Activated T-helper 1 cell treated with anti-CD3 and anti-CD28 coated beads, Interleukin-12 subunit alpha, Interleukin-12 subunit beta, Interleukin-2, Interleukin-4 antibody, amounts not matched to agents 30 ng/mL and 10 ng/mL and 1 ng/mL, durations not matched to agents 14 hours and 24 hours and 36 hours (primary cell): ENCODE measurements around the gene CPA2. TPM values are rescaled to one million over a fixed set of nuclear protein-coding genes. Genes with fewer than 3 reads are reported as not detected.
"Not testable (repeated sequence)": the region's sequence is repeated elsewhere in the genome, so short reads cannot be mapped to it uniquely, and the experiment has no call there.

Experiments used
- DNase-seq: peaks from one replicate; pipeline ENCODE4 v3.0.0; 2021; ENCODE audit warnings: low spot score
- H3K27ac Mint-ChIP-seq: one replicate; pipeline ENCODE4 v1.8.0; 2021; ENCODE audit warnings: mild to moderate bottlenecking, mixed read lengths
- H3K27me3 Mint-ChIP-seq: one replicate; pipeline ENCODE4 v1.8.0; 2022; ENCODE audit warnings: mild to moderate bottlenecking, moderate library complexity, mixed read lengths; ENCODE audit not compliant: insufficient read depth
- H3K36me3 Mint-ChIP-seq: one replicate; pipeline ENCODE4 v1.8.0; 2021; ENCODE audit warnings: low read depth, mixed read lengths
- H3K4me1 Mint-ChIP-seq: one replicate; pipeline ENCODE4 v1.8.0; 2021; ENCODE audit warnings: low read depth, mixed read lengths
- H3K4me3 Mint-ChIP-seq: one replicate; pipeline ENCODE4 v1.8.0; 2021; ENCODE audit warnings: mild to moderate bottlenecking, moderate library complexity, mixed read lengths
- H3K9me3 Mint-ChIP-seq: one replicate; pipeline ENCODE4 v1.8.0; 2021; ENCODE audit warnings: mixed read lengths
- intact Hi-C: fragments of 100-400 bp; cut with micrococcal nuclease; formaldehyde crosslinking; loops from one replicate; pipeline ENCODE4 v1.15.1; 2024
- total RNA-seq: library from RNA; stranded (reverse); gene quantifications from 2 replicates; pipeline ENCODE4 v1.2.3, GENCODE V29; 2022

The CPA2 gene
- total RNA-seq = not detected in 2 replicates

GRCh38 chr7:130266258-130266960 is at the start of gene CPA2:
Gene CPA2, plus strand, starts transcription at chr7:130266863. Its CDS starts 19 bp downstream, at chr7:130266882.
- H3K9me3 Mint-ChIP-seq = no peaks in the 10 kb centered on the region
- intact Hi-C loops = no loop called here
- H3K4me3 Mint-ChIP-seq = no peak within 1 kb of the TSS
- no peaks in the 10 kb centered on the region for H3K36me3 Mint-ChIP-seq
- no peaks in the 10 kb centered on the region for H3K4me1 Mint-ChIP-seq
- DNase-seq = no peak
- H3K27me3 Mint-ChIP-seq = peaks cover 1% of the 10 kb centered on the region
- H3K27ac Mint-ChIP-seq = no peak within 1 kb of the TSS

- intact Hi-C loops = no loop called here
- H3K4me3 Mint-ChIP-seq = no peak overlapping the region
These were observed 47.6 kb upstream of the CPA2 start for GRCh38 chr7:130218806-130219620.

GRCh38 chr7:130219871-130220270 is 46.8 kb upstream of the CPA2 start:
- intact Hi-C loops = no loop called here
- Mint-ChIP-seq H3K4me3 (no peak overlapping the region), H3K9me3 (no peaks in the 10 kb centered on the region), H3K27me3 (peaks cover 5% of the 10 kb centered on the region), H3K27ac (no peak overlapping the region), H3K4me1 (no peaks in the 10 kb centered on the region), H3K36me3 (no peaks in the 10 kb centered on the region)
- no peak for DNase-seq

More at GRCh38 chr7:130218806-130219620, 47.6 kb upstream of the CPA2 start:
- Mint-ChIP-seq H3K27me3 (peaks cover 5% of the 10 kb centered on the region), H3K36me3 (no peaks in the 10 kb centered on the region), H3K9me3 (no peaks in the 10 kb centered on the region), H3K4me1 (no peaks in the 10 kb centered on the region), H3K27ac (no peak overlapping the region)
- no peak for DNase-seq

GRCh38 chr7:130221746-130222145 is 44.9 kb upstream of the CPA2 start:
- no peak overlapping the region for H3K27ac Mint-ChIP-seq
- H3K27me3 Mint-ChIP-seq = peaks cover 5% of the 10 kb centered on the region
- intact Hi-C loops = no loop called here
- DNase-seq = no peak
- H3K4me3 Mint-ChIP-seq = no peak overlapping the region
- H3K36me3 Mint-ChIP-seq = no peaks in the 10 kb centered on the region
- H3K4me1 Mint-ChIP-seq = no peaks in the 10 kb centered on the region
- no peaks in the 10 kb centered on the region for H3K9me3 Mint-ChIP-seq

- Mint-ChIP-seq H3K27ac (no peak overlapping the region), H3K27me3 (peaks cover 5% of the 10 kb centered on the region), H3K4me1 (no peaks in the 10 kb centered on the region), H3K9me3 (no peaks in the 10 kb centered on the region), H3K36me3 (no peaks in the 10 kb centered on the region), H3K4me3 (no peak overlapping the region)
- intact Hi-C loops = no loop called here
- no peak for DNase-seq
These were observed 43.0 kb upstream of the CPA2 start for GRCh38 chr7:130223646-130224045.

- Mint-ChIP-seq H3K27ac (no peak overlapping the region), H3K27me3 (peaks cover 3% of the 10 kb centered on the region), H3K36me3 (no peaks in the 10 kb centered on the region), H3K9me3 (no peaks in the 10 kb centered on the region), H3K4me3 (no peak overlapping the region), H3K4me1 (no peaks in the 10 kb centered on the region)
- intact Hi-C loops = no loop called here
- no peak for DNase-seq
These were observed 42.5 kb upstream of the CPA2 start for GRCh38 chr7:130224210-130224609.

- H3K27me3 Mint-ChIP-seq, H3K36me3 Mint-ChIP-seq, H3K4me1 Mint-ChIP-seq, H3K9me3 Mint-ChIP-seq, intact Hi-C loops, H3K4me3 Mint-ChIP-seq, H3K27ac Mint-ChIP-seq, DNase-seq: not testable (repeated sequence)
These were observed 41.7 kb upstream of the CPA2 start for GRCh38 chr7:130224923-130225322.

- intact Hi-C loops = no loop called here
These were observed 40.3 kb upstream of the CPA2 start for GRCh38 chr7:130226333-130226732.

GRCh38 chr7:130227883-130228575 is 38.6 kb upstream of the CPA2 start:
- no peaks in the 10 kb centered on the region for H3K9me3 Mint-ChIP-seq
- no peak overlapping the region for H3K4me3 Mint-ChIP-seq
- H3K27me3 Mint-ChIP-seq = no peaks in the 10 kb centered on the region
- intact Hi-C loops = no loop called here
- no peak for DNase-seq
- no peaks in the 10 kb centered on the region for H3K4me1 Mint-ChIP-seq
- H3K27ac Mint-ChIP-seq = no peak overlapping the region
- no peaks in the 10 kb centered on the region for H3K36me3 Mint-ChIP-seq

More at GRCh38 chr7:130226333-130226732, 40.3 kb upstream of the CPA2 start:
- H3K4me1 Mint-ChIP-seq = no peaks in the 10 kb centered on the region
- no peaks in the 10 kb centered on the region for H3K9me3 Mint-ChIP-seq
- no peaks in the 10 kb centered on the region for H3K27me3 Mint-ChIP-seq
- no peak overlapping the region for H3K27ac Mint-ChIP-seq
- no peak for DNase-seq
- no peak overlapping the region for H3K4me3 Mint-ChIP-seq
- no peaks in the 10 kb centered on the region for H3K36me3 Mint-ChIP-seq

GRCh38 chr7:130228840-130229502 is 37.7 kb upstream of the CPA2 start:
- Mint-ChIP-seq H3K4me1 (no peaks in the 10 kb centered on the region), H3K36me3 (no peaks in the 10 kb centered on the region), H3K4me3 (no peak overlapping the region), H3K27me3 (no peaks in the 10 kb centered on the region), H3K9me3 (no peaks in the 10 kb centered on the region), H3K27ac (no peak overlapping the region)
- no peak for DNase-seq
- intact Hi-C loops = no loop called here

GRCh38 chr7:130229981-130230380 is 36.7 kb upstream of the CPA2 start:
- H3K27ac Mint-ChIP-seq, H3K27me3 Mint-ChIP-seq, DNase-seq, H3K36me3 Mint-ChIP-seq, H3K9me3 Mint-ChIP-seq, H3K4me3 Mint-ChIP-seq, H3K4me1 Mint-ChIP-seq, intact Hi-C loops: not testable (repeated sequence)

- Mint-ChIP-seq H3K9me3 (no peaks in the 10 kb centered on the region), H3K4me1 (no peaks in the 10 kb centered on the region), H3K4me3 (no peak overlapping the region), H3K36me3 (no peaks in the 10 kb centered on the region), H3K27me3 (peaks cover 7% of the 10 kb centered on the region), H3K27ac (no peak overlapping the region)
- intact Hi-C loops = no loop called here
- DNase-seq = no peak
These were observed 34.9 kb upstream of the CPA2 start for GRCh38 chr7:130231792-130232191.
